A549 (cell line): ENCODE data around the gene TMEM145. TPM values are rescaled to one million over a fixed set of nuclear protein-coding genes. Genes with fewer than 3 reads are reported as not detected.

Source experiments
- ATAC-seq, 2 experiments: fragments of 200-7000 bp in 1 of 2; fragments of >200 bp in 1 of 2; cut with Nextera tagmentation in 1 of 2; cut with Tn5 transposase in 1 of 2; 3 replicates each; pipeline versions ENCODE4 v1.8.0 to v1.9.1; 2018 to 2020; ENCODE audit warnings: mild to moderate bottlenecking in 1 of 2, moderate library complexity in 1 of 2
- CTCF ChIA-PET: fragments of 300-600 bp; sonication (Branson Sonifier 250); formaldehyde crosslinking; extraction: SDS; loops from one replicate; lab custom pipeline; 2021; ENCODE audit warnings: antibody characterized with exemption, inconsistent platforms; lab: Yijun Ruan, JAX
- POLR2A ChIA-PET: fragments of 350-600 bp; formaldehyde crosslinking; extraction: SDS; loops from one replicate; lab custom pipeline; 2021; ENCODE audit warnings: antibody characterized with exemption, inconsistent platforms; lab: Yijun Ruan, JAX
- DNase-seq, 2 experiments: peaks; one replicate each; pipeline versions ENCODE4 v3.0.0 to v3.0.0-alpha.2; 2011 to 2016; ENCODE audit warnings: low read depth in 1 of 2, low spot score in 1 of 2
- FAIRE-seq: peaks from 2 replicates; lab custom pipeline; 2011; peaks lifted over from hg19 to GRCh38; lab: Jason Lieb, UNC
- H3K27ac ChIP-seq, 2 experiments: fragments of >200 bp; sonication (Bioruptor Twin); formaldehyde crosslinking; 3 replicates each; pipeline ENCODE4 v1.5.1; 2016 to 2017
- H3K4me1 ChIP-seq: fragments of >200 bp; sonication (Bioruptor Twin); formaldehyde crosslinking; 3 replicates; pipeline ENCODE4 v1.6.1; 2016
- H3K4me2 ChIP-seq: fragments of >200 bp; sonication (Bioruptor Twin); formaldehyde crosslinking; 3 replicates; pipeline ENCODE4 v1.6.1; 2016
- H3K4me3 ChIP-seq: fragments of >200 bp; sonication (Bioruptor Twin); formaldehyde crosslinking; 3 replicates; pipeline ENCODE4 v1.5.1; 2016
- H3K9me3 ChIP-seq: fragments of >200 bp; sonication (Bioruptor Twin); formaldehyde crosslinking; 3 replicates; pipeline ENCODE4 v1.6.1; 2016
- CHD4 ChIP-seq: fragments of 200-600 bp; sonication (generic); IDR thresholded peaks from 2 replicates; pipeline ENCODE4 v1.6.1; 2016; ENCODE audit warnings: antibody characterized with exemption, mild to moderate bottlenecking, borderline replicate concordance
- CTCF ChIP-seq: fragments of >200 bp; sonication (Bioruptor Twin); formaldehyde crosslinking; IDR thresholded peaks from 3 replicates; pipeline ENCODE4 v1.5.1; 2016
- EHF ChIP-seq: fragments of 250-450 bp; sonication (Bioruptor Pico); IDR thresholded peaks from 2 replicates; pipeline ENCODE4 v1.5.0; 2020; ENCODE audit warnings: mild to moderate bottlenecking
- EHMT2 ChIP-seq: fragments of 200-600 bp; sonication (generic); IDR thresholded peaks from 2 replicates; pipeline ENCODE4 v1.6.1; 2016; ENCODE audit warnings: antibody characterized with exemption, low read depth, mild to moderate bottlenecking, moderate library complexity
- ELK1 ChIP-seq: fragments of 150-350 bp; IDR thresholded peaks from 2 replicates; pipeline ENCODE4 v1.6.1; 2014; ENCODE audit warnings: low read depth, mild to moderate bottlenecking, low read length
- ESRRA ChIP-seq: fragments of 150-350 bp; IDR thresholded peaks from 2 replicates; pipeline ENCODE4 v1.6.1; 2014; ENCODE audit warnings: mild to moderate bottlenecking, low read length, borderline replicate concordance
- HMGXB4 ChIP-seq: fragments of 250-450 bp; sonication (Bioruptor Pico); IDR thresholded peaks from 2 replicates; pipeline ENCODE4 v1.5.0; 2021; ENCODE audit warnings: mild to moderate bottlenecking, moderate library complexity, borderline replicate concordance
- HOXA7 ChIP-seq: fragments of 250-450 bp; sonication (Bioruptor Pico); IDR thresholded peaks from 2 replicates; pipeline ENCODE4 v1.5.0; 2020; ENCODE audit warnings: mild to moderate bottlenecking, moderate library complexity
- JUNB ChIP-seq: fragments of >200 bp; sonication (Bioruptor Twin); formaldehyde crosslinking; IDR thresholded peaks from 2 replicates; pipeline ENCODE4 v1.6.1; 2016
- MYC ChIP-seq: IDR thresholded peaks from 2 replicates; pipeline ENCODE4 v1.6.1; 2012; ENCODE audit warnings: mild to moderate bottlenecking, inconsistent platforms, low read length, improper control_type of control experiment, borderline replicate concordance
- PBX3 ChIP-seq: IDR thresholded peaks from 2 replicates; pipeline ENCODE4 v1.6.1; 2012
- POLR2A ChIP-seq: IDR thresholded peaks from 2 replicates; pipeline ENCODE4 v1.6.1; 2012; ENCODE audit warnings: mild to moderate bottlenecking, low read length
- SMC3 ChIP-seq: fragments of >200 bp; sonication (Bioruptor Twin); formaldehyde crosslinking; IDR thresholded peaks from 3 replicates; pipeline ENCODE4 v1.6.1; 2018; ENCODE audit warnings: inconsistent platforms
- ZNF302 ChIP-seq: fragments of 250-450 bp; sonication (Bioruptor Pico); IDR thresholded peaks from 2 replicates; pipeline ENCODE4 v1.9.0; 2021; ENCODE audit warnings: inconsistent platforms, mild to moderate bottlenecking, moderate library complexity
- WGBS: methylation state at CpG from one replicate; pipeline ENCODE4 v1.1.6; 2017; ENCODE audit errors: missing lambda C conversion rate; 5-methylcytosine and 5-hydroxymethylcytosine counted together
- polyA plus RNA-seq, 4 experiments: library from polyadenylated mRNA; depleted of rRNA in 3 of 4; stranded (reverse); fragments of >200 nt; fragmentation: RNase III in 1 of 4; extraction: RNeasy Plus Mini Kit Qiagen cat#74134 plus additional on column Dnase treatment in 1 of 4; gene quantifications; 2 replicates in 3 of 4; 3 replicates in 1 of 4; pipeline ENCODE4 v1.2.3, GENCODE V29; 2011 to 2017

Gene TMEM145
- polyA plus RNA-seq, 2 of the 4 experiments (the other 2 are of a cell fraction): 0.71 to 3.6 TPM

GRCh38 chr19:42325896-42326771 is 13.0 kb downstream of the TMEM145 start:
- Histone ChIP-seq H3K4me1 (peaks cover 19% of the 10 kb centered on the region; the same call in 2 of the 3 replicates), H3K27ac (peak overlapping the region; percentile 85 to 90), H3K9me3 (no peaks in the 10 kb centered on the region), H3K4me2 (peak overlapping the region; percentile 83), H3K4me3 (peak overlapping the region; percentile 75)
- FAIRE-seq (no peak), ATAC-seq (peak; percentile 46 to 64), DNase-seq (peak in 1 of 2 experiments; percentile 59)
- POLR2A ChIA-PET: no interaction called here
- CTCF ChIA-PET: interaction anchor here (0.6 to 2.7 kb wide), 9 partner anchors 10 to 225 kb away, joined by 3 to 12 read pairs (median 5); no protein-coding TSS in a partner anchor
- TF ChIP-seq CTCF (peak; percentile 43), SMC3 (no peak; the same call in 2 of the 3 replicates), HOXA7 (CRISPR knock-in tag) (no peak), POLR2A (peak; percentile 7; the same call in 1 of the 2 replicates), HMGXB4 (CRISPR knock-in tag) (no peak)
- WGBS: 24% methylated on average over 37 of the region's 37 CpGs

GRCh38 chr19:42326969-42327368 is 13.9 kb downstream of the TMEM145 start:
- TF ChIP-seq HMGXB4 (CRISPR knock-in tag) (no peak), MYC (no peak), SMC3 (no peak), CHD4 (no peak), HOXA7 (CRISPR knock-in tag) (no peak), ZNF302 (CRISPR knock-in tag) (no peak), ESRRA (no peak)
- DNase-seq (no peak), ATAC-seq (no peak), FAIRE-seq (peak; percentile 91)
- no peaks in the 10 kb centered on the region for H3K9me3 ChIP-seq
- H3K27ac ChIP-seq: no peak overlapping the region
- peaks cover 19% of the 10 kb centered on the region; the same call in 2 of the 3 replicates for H3K4me1 ChIP-seq
- H3K4me3 ChIP-seq: peak overlapping the region; percentile 75; the same call in 2 of the 3 replicates
- ChIA-PET CTCF (interaction anchor here (0.6 to 2.7 kb wide), 14 partner anchors 9 to 226 kb away, joined by 3 to 12 read pairs (median 4); no protein-coding TSS in a partner anchor), POLR2A (no interaction called here)
- peak overlapping the region; percentile 83 for H3K4me2 ChIP-seq

GRCh38 chr19:42327381-42327780 is 14.3 kb downstream of the TMEM145 start:
- Histone ChIP-seq H3K4me3 (no peak overlapping the region), H3K27ac (no peak overlapping the region)
- ATAC-seq: no peak
- CTCF ChIA-PET: interaction anchor here (0.7 to 2.7 kb wide), 18 partner anchors 9 to 226 kb away, joined by 3 to 12 read pairs (median 4); no protein-coding TSS in a partner anchor
- DNase-seq: no peak
- WGBS: 85% methylated on average over 5 of the region's 5 CpGs
- no peak for TF ChIP-seq EHF (CRISPR knock-in tag)
- TF ChIP-seq EHMT2: no peak
- TF ChIP-seq ELK1: no peak
- no peak for TF ChIP-seq JUNB
- no peak for TF ChIP-seq PBX3
- TF ChIP-seq, all 56 proteins: peak for 0
- H3K4me2 ChIP-seq: peak overlapping the region; percentile 83; the same call in 2 of the 3 replicates
- H3K4me1 ChIP-seq: peaks cover 19% of the 10 kb centered on the region; the same call in 2 of the 3 replicates
- no peaks in the 10 kb centered on the region for H3K9me3 ChIP-seq
- FAIRE-seq: no peak
- POLR2A ChIA-PET: no interaction called here
